GM23338 (cell line): Measurements from ENCODE around the gene MYO9A.

Source experiments
- CREB1 ChIP-seq: fragments of 250-450 bp; sonication (Bioruptor Pico); IDR thresholded peaks from 2 replicates; pipeline ENCODE4 v1.5.0; 2020; ENCODE audit warnings: low read depth, mild to moderate bottlenecking, moderate library complexity
- CTCF ChIP-seq, 2 experiments: fragments of 200-600 bp in 1 of 2; sonication (generic) in 1 of 2; conservative IDR thresholded peaks; 2 replicates each; pipeline versions ENCODE4 v1.5.1 to v1.6.1; 2016 to 2017; ENCODE audit warnings: antibody characterized with exemption in 2 of 2, low read depth in 2 of 2, mild to moderate bottlenecking in 2 of 2, moderate library complexity in 1 of 2
- EZH2 ChIP-seq: fragments of 200-600 bp; sonication (generic); IDR thresholded peaks from one replicate; pipeline ENCODE4 v1.8.0; 2017; ENCODE audit warnings: antibody characterized with exemption, mild to moderate bottlenecking, low read depth; ENCODE audit not compliant: unreplicated experiment
- EZH2phosphoT487 ChIP-seq: fragments of 200-600 bp; sonication (generic); IDR thresholded peaks from one replicate; pipeline ENCODE4 v1.8.1; 2018; ENCODE audit warnings: antibody characterized with exemption; ENCODE audit not compliant: unreplicated experiment
- JUNB ChIP-seq: IDR thresholded peaks from one replicate; pipeline ENCODE4 v1.6.1; 2016; ENCODE audit warnings: antibody characterized with exemption; ENCODE audit not compliant: unreplicated experiment
- POLR2AphosphoS5 ChIP-seq: IDR thresholded peaks from 2 replicates; pipeline ENCODE4 v1.6.1; 2016; ENCODE audit warnings: antibody characterized with exemption, low read depth
- STAT1 ChIP-seq: IDR thresholded peaks from one replicate; pipeline ENCODE4 v1.6.1; 2016; ENCODE audit warnings: antibody characterized with exemption; ENCODE audit not compliant: unreplicated experiment
- ZNF114 ChIP-seq: fragments of 250-450 bp; sonication (Bioruptor Pico); IDR thresholded peaks from 2 replicates; pipeline ENCODE4 v1.5.0; 2020; ENCODE audit warnings: mild to moderate bottlenecking, moderate library complexity
- ZNF462 ChIP-seq: fragments of 250-450 bp; sonication (Bioruptor Pico); IDR thresholded peaks from 2 replicates; pipeline ENCODE4 v1.5.0; 2020; ENCODE audit warnings: mild to moderate bottlenecking, moderate library complexity
- TF ChIP-seq, protein P1 (sequence below): IDR thresholded peaks from one replicate; pipeline ENCODE4 v1.6.1; 2018; ENCODE audit warnings: antibody characterized with exemption; ENCODE audit not compliant: unreplicated experiment

DNA sequence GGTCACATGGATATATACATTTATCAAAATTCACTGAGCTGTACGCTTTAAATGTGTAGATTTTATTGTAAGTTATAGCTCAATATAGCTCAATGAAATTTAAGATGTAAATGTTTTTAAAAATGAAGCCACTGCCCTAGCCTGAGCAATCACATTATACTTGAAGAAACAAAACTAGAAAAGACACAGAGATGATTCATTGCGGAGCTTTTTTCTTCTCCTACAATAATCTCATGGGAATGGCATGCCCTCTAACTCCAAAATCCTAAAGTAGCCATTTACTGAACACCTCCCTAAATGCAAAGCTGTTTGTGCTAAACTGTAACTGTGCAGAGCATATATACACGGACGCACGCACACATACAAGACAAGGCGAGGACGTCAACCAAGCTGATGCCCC lies 84.2 kb downstream of the MYO9A start:
- TF ChIP-seq EZH2, result no peak
- no peak for TF ChIP-seq CTCF (conservative IDR thresholded peaks at IDR 0.05; ENCODE audit: low read depth in 2 of 2)
- TF ChIP-seq POLR2AphosphoS5, result no peak
- no peak for TF ChIP-seq EZH2phosphoT487
- no peak for TF ChIP-seq JUNB
- no peak for TF ChIP-seq CREB1
- TF ChIP-seq, protein P1, sequence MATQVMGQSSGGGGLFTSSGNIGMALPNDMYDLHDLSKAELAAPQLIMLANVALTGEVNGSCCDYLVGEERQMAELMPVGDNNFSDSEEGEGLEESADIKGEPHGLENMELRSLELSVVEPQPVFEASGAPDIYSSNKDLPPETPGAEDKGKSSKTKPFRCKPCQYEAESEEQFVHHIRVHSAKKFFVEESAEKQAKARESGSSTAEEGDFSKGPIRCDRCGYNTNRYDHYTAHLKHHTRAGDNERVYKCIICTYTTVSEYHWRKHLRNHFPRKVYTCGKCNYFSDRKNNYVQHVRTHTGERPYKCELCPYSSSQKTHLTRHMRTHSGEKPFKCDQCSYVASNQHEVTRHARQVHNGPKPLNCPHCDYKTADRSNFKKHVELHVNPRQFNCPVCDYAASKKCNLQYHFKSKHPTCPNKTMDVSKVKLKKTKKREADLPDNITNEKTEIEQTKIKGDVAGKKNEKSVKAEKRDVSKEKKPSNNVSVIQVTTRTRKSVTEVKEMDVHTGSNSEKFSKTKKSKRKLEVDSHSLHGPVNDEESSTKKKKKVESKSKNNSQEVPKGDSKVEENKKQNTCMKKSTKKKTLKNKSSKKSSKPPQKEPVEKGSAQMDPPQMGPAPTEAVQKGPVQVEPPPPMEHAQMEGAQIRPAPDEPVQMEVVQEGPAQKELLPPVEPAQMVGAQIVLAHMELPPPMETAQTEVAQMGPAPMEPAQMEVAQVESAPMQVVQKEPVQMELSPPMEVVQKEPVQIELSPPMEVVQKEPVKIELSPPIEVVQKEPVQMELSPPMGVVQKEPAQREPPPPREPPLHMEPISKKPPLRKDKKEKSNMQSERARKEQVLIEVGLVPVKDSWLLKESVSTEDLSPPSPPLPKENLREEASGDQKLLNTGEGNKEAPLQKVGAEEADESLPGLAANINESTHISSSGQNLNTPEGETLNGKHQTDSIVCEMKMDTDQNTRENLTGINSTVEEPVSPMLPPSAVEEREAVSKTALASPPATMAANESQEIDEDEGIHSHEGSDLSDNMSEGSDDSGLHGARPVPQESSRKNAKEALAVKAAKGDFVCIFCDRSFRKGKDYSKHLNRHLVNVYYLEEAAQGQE, result no peak
- no peak for TF ChIP-seq ZNF114 (CRISPR knock-in tag)
- no peak for TF ChIP-seq STAT1
- no peak for TF ChIP-seq ZNF462 (CRISPR knock-in tag)
